GM18499 (cell line): ENCODE data around the gene FLOT2.
A peak's percentile ranks its signal among the peaks of the same experiment; 100 is the strongest.
"Not testable (repeated sequence)": the region's sequence is repeated elsewhere in the genome, so short reads cannot be mapped to it uniquely, and the experiment has no call there.

Experiments
- ATAC-seq: cut with Tn5 transposase; IDR thresholded peaks from one replicate; pipeline ENCODE4 v1.9.1; 2021; ENCODE audit warnings: moderate number of reproducible peaks; ENCODE audit not compliant: insufficient read depth, unreplicated experiment

The FLOT2 gene

DNA sequence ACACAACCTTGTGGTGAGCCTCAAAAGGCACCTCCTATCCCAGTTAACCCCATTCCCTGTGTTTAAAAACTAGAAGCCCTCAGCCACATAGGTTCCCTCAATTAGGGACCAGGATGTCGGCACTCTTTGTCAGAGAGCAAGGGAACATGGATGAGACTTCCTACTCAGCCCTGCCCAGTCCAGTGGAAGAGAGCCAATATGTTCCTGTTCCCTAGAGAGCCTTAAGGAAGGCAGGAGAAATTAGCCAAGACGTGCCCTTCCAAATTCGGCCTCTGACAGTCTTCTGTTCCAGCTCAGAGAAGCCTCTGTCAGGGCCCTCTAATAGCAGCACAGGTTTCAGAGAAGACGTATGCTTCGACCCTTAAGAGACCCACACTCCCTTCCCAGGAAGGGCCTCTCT, 19.9 kb upstream of the FLOT2 start:
- ATAC-seq: no peak

DNA sequence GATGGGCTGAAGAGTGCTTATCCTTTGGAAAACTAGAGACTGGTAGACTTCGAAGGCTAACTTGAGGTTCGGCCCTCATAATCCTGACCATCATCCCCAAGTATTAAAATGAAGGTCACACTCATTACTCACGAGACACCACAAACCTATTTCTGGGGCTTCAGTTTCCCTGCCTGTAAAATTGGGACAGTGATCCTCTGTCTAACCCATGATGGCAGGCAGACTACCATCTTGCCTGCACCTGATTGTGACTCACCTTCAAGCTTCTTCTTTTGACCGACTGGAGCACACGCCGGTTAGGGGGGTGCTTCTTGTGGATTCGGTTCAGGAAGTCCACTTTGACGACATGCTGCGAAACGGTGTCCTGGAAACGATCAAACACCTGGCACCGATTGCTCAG, 19.5 kb upstream of the FLOT2 start:
- no peak for ATAC-seq

DNA sequence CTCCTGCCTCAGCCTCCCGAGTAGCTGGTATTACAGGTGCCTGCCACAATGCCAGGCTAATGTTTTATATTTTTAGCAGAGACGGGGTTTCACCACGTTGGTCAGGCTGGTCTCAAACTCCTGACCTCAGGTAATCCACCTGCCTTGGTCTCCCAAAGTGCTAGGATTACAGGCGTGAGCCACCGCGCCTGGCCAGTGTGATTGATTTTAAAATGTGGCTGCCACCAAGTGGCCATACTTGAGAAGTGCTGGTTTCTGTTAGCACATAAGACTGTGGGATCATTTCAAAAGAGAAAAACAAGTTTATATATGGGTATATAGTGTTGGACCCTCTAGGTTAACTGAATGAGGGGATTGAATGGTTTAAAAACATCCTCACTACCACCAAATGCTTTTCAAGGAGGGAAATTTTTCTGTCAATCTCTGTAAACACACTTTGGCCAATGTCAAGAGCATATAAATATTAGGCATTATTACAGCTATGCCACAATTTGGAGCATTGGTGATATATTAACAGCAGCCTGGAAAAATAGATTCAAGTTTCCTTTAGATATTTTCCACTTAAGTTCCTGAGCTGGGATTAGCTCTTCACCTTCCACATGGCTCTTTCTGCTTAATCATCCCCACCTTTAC, 18.9 kb upstream of the FLOT2 start:
- ATAC-seq: no peak

DNA sequence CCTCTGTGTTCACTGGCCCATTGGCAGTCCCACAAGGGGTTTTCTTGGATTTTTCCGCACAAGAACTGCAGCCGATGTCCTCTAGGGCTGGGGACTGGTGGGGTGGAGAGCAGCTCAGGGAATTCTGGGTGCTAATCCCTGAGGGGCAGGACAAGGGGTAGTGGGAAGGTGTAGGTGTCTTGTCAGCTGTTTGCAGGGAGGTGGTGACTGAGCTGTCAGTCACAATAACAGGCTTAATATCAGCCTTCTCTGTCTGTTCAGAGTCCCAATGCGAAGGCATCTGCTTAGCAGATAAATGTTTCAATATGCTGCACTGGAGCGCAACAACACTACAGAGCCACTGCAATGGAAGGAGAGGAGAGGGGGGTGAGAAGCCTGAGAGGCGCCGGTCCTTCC, 15.4 kb upstream of the FLOT2 start:
- no peak for ATAC-seq

DNA sequence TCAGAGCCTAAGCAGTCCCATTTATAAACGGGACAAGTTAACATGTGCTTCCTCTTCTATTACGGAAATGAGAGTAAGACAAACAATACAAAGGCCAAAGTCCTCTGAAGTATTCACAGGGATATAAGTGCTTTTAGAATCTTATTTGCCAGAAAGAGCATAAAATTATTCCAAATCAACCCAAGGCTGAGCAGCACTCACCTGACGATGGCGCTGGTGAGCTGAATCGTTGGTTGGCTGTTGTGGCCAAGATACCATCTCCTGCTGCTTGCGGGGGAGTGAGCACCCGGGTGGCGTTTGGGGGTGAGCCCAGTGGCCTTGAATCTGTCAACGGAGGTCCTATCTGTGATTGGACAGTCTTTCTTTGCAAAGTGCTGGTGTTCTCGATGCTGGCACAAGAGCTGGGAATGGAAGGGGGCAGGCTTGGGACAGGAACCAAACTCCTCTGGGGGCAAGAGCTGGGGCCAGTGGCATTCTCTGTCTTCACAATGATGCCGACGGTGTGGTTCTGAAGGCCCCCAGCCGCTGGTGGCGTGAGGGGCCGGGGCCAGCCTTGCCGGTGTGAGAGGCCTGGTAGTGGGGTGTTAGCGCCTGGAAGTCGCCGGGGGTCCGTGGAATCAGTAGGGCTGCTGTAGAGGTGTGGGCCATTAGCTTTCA, 14.9 kb upstream of the FLOT2 start:
- ATAC-seq: no peak

DNA sequence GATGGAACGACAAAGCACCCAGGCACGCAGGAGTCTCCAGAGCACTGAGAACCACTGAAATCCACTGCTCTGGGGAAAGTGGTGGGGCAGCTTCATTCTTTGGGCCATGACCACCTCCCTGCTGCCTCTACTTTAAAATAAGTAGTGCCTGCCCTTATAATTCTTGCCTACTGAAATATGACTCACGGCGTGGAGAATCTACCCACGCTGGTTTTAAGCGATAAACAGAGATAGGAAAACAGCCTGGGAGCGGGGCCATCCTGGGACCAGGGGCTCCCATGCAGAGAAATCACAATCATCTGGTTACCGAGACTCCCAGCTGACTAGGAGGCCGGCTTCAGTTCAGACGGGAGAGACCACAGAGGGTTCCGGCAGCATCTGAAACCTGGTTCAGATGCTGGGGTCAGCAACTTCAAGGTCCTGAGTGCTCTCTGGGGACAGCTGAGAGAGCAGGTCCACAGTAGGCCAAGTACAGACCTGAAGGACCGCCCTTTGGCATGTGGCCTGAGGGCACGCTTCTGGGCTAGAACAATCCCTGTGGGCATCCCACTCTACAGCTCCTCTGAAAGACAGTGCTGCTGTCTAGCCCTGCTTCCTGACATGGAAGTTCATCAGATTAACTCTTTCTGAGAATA, 14.0 kb upstream of the FLOT2 start:
- ATAC-seq: no peak

DNA sequence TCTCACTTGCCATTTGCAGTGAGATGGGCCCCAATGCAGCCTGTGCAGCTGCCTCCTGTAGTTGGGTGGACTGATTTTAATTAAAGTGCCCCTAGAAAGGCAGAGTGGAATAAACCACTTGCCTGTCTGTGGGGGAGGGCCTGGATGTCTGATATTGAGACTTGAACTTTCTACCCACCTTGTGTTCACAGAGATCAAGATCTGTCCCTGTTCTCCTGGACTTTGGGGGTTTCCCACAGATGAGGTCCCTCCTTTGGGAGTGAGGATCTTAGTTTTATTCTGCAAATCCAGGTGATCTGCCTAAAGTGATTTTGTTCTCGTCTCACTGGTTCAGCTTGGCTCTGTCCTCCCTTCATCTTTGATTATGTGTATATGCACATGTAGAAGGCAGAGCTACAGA, 13.0 kb upstream of the FLOT2 start:
- no peak for ATAC-seq

DNA sequence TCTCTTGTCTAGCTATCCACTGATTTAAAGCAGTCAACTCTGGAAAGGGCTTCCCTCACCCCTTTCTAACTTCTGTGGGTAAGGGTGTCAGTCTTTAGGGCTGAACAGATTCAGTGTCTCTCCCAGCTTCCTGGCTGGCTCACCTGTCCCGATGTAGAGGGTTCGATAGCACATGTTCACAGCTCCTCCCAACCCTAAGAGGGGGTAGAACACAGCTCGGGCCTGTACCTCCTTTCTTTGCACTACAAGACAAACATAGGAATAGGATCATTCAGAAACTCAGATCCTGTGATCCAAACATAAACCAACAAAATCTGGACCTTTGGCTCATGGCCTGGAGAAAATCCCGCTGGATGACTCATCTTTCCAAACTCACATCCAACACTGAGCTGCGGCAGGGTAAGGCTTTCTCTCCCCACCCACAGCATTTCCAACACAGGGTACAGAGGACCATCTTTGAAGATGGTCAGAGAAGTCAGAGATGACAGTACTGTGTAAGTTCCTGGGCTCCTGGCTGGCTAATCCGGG, 11.2 kb upstream of the FLOT2 start:
- no peak for ATAC-seq

DNA sequence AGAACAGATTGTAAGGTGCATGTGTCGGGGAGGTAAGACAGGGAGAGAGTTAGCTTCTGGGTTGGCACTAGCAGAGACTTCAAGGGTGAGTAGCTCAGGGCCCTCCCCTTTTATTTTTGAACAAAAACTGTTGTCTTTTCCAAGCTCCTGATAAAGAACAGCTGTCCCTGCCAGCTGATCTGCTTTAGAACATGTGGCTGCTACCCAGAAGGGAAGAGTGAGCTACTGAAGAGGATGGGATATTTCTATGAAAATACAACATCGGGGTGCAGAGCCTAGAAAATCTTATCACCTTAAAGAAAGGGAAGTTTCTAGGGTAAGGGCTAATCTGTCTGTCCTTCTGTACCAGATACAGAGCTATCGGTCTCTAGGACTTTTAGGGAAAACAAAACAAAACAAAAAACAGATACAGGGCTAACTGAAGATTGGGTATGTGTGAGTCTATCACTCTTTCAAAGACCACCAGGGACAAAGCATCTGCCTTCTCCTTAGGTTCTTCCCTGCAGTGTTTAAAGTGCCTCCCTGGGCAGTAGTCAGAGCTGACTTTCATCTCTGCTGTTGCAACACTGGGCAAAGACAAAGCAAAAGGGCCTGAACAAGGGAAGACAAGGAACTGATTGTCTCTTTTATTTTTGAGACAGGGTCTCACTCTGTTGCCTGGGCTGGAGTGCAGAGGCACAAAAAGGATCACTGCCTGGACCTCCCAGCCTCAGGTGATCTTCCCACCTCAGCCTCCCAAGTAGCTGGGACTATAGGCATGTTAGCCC, 10.4 kb upstream of the FLOT2 start:
- no peak for ATAC-seq

DNA sequence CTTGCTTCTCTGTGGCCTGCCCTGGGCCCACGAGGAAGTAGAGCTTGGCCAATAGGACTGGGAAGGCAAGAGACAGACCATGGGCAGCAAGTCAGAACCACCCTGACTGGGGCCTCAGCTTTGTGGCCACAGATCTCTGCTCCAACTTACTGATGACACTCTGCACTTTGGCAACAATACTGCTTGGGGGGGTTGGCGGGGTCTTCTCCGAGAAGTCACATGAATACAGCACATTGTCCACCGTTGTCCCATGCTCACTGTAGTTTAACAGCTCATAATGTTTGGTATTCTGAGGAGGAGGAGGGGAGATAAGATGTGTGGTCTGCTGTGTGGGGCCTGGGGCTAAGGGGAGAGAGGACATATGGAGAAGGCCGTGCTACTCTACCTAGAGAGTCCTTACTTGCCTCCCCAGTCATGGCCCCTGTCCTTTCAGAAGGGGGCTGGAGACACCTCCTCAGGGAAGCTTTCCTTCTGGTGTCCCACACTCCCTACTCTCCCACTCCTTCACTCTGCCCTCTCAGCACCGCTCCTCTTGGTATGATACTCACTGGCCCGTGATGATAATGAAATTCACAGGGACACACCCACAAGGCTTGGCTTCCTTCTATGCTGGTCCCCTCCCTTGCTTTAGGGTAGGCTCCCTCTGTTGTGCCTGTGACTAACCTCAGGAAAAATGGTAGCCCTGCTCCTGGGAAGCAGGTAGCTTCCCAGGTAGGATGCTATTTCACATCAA, 9.3 kb upstream of the FLOT2 start:
- no peak for ATAC-seq

DNA sequence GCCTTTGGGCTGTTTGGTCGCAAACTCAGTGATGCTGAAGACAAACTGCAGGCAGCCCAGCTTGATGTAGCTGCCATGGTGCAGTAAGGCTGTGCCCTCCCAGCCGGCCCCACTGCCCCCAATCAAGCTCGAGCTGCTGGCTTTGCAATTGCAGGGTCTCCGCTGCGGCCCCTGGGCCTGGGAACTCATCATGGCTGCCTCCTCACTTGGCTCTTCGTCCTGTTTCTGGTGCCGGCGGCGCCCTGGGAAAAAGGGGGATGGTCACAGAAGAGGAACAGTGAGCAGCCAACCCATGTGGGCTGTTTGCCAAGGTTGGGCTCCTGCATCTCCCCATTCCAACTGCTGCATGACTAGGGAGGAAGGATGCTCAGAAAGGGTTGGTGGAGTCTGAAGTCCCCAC, 8.7 kb upstream of the FLOT2 start:
- no peak for ATAC-seq

DNA sequence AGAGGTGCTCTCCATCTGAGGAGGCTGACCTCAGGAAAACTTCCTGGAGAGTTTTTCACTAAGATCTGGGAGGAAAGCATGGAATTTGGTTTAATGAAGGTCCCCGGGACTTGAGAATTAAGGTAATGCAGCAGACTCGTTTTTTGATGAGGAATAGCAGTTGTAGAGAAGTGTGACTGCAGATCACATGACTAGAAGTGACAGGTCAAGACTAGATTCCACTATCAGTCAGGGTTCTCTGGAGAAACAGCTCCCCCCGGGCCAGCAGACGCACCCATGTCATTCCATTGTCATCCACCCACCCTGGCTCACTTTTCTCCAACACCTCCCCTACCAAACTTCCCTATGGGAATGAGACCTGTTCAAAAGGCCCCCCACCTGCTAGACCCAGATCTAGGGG, 7.3 kb upstream of the FLOT2 start:
- no peak for ATAC-seq

DNA sequence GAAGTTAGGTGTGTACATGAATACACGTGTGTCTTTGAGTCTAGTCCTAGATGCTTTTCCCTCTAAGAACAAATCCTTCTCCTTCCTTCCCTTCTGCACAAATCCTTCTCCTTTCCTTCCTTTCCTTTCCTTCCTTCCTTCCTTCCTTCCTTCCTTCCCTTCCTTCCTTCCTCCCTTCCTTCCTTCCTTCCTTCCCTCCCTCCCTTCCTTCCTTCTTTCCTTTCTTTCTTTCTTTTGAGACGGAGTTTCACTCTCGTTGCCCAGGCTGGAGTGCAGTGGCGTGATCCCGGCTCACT, 6.0 kb upstream of the FLOT2 start:
- ATAC-seq: not testable (repeated sequence)

DNA sequence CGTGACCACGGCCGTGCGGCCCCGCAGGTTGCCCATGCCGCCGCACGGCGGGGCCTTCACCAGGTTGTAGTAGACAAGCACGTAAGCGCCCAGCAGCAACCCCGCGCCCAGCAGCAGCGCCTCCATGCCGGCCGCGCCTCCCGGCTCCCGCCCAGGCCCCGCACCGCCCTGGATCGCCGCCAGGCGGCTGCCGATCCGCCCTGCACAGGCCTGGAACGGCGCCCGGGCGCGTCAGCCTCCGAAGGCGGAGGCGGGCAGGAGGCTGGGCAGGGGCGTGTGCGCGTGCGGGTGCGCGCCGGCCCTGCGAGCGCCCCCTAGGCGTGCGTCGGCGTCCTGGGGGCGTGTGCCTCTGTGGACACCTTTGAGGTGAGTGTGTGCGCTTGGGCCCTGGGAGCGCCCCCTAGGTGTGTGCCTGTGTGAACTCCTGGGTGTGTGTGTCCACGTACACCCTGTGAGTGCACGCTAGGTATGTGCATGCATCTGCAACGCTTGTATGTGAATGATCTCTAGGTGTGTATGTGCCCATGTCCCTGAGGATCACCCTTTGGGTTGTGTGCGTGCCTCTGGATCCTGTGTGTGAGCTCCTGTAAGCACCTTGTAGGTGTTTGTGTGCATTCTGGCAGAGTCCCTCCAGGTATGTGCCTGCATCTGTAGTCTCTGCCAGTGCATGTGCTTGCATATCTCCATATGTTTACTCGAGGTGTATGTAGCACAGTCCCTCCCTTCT, 5.4 kb upstream of the FLOT2 start, which contains the start of gene DHRS13:
Gene DHRS13, minus strand, starts transcription at position 261 of the 727 bp plus-strand sequence. Its CDS starts 135 bp downstream, at position 126.
- peak; percentile 74 for ATAC-seq

DNA sequence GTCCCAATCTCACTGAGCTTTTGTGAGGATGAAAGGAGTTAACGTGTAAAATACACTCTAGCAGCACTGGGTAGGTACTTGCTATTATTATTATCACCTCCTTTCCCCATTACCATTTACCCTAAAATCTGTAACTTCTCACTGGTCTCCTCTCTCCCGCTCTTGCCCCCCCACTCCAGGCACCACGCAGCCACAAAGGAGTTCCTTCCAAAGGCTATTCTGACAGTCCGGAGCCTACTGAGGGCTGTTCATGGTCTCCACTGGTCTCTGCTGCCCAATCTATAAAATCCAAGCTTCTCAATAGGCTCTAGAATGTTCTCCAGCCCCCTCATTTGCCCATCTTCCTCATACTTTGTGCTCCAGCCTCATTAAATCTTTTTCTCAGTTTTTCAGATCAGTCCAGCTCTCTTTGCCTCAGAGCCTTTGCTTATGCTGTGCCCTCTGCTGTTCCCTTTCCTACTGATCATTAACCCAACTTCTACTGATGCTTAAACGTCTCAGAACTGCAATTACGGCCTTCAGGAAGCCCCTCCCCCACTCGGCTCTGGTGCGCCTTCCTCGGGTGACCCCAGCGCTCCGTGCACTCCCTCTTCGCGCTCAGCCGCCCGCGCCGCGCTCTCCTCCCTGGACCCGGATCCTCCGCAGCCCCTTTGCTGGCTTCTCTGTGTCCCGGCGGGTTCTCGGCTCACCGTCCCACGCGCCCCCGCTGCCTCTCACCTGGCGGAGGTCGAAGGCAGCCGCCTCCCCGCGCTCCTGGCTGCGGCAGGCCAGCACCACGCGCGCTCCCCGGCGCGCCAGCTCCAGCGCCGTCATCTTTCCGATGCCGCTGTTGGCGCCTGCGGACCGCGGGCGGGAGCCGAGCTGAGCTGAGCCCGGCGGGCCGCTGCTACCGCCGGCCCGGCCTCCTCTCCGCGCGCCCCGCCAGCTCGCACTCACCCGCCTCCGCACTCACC, 4.6 kb upstream of the FLOT2 start:
- ATAC-seq: peak; percentile 8

DNA sequence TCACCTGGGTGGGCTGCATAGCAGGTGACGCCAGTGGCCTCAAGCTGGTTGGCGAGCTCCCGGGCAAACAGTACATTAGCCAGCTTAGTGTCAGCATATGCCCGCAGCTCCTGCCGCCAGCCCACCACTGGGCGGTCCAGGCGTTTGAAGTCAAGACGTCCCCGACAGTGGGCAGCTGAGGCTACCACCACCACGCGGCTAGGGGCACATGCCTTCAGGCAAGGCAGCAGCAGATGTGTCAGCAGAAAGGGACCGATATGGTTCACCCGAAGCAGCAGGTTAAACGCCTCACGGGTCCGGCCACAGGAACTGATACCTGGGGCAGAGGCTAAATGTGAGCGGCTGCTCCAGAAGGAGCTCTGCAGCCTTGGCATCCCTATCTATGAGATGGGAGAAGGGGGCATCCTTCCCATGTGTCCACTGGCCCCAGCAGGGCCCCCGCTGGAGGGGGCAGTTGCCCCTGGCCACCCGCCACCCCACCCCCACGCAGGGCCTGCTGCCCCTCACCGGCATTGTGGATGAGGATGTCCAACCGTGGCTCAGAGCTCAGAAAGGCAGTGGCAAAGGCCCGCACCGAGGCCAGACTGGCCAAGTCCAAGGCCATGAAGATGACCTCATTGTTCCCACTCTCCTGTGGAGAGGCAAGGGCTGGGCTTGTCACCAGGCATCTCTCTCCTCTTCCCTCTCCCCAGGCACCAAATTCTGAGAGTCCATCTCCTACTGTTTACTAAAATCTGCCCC, 3.6 kb upstream of the FLOT2 start:
- no peak for ATAC-seq

DNA sequence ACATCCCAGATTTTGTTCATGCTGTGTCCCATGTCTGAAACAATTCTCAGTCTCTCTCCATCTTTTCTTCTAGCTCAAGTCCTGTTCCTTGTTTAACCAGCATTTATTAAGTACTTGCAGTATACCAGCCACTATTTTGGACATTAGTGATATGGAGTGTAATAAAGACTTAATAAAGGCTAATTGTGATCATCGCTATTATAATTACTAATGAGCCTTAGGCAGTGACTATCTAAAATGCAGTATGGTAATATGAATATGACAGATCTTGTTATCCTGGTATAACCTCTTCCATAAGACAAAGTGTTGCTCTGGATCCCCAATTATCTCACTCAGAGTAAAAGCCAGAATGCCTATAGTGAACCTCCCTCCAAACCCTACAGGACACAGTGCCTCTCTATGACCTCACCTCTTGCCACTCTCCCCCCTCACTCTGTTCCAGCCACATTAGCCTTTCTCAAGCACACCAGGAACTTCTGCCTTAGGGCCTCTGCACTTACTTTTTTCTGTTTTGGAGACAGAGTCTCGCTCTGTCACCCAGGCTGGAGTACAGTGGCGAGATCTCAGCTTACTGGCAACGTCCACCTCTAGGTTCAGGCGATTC, 1.8 kb upstream of the FLOT2 start:
- ATAC-seq: no peak
